ENCODE data around the gene UPF3B. TPM values are rescaled to one million over a fixed set of nuclear protein-coding genes. Genes with fewer than 3 reads are reported as not detected.

UPF3B gene
- total RNA-seq, 1 experiment from 2014 or later = 17.2 TPM

GRCh38 chrX:119784747-119785446 is 67.9 kb downstream of the UPF3B start:
- H3K36me3 Mint-ChIP-seq (ENCODE audit: insufficient read depth, unreplicated experiment) = peaks cover 67% of the 10 kb centered on the region
- H3K9me3 Mint-ChIP-seq (ENCODE audit: low read depth, unreplicated experiment) = no peaks in the 10 kb centered on the region
- TF ChIP-seq CTCF (IDR thresholded peaks at IDR 0.05; ENCODE audit: unreplicated experiment) = peak; percentile 58
- no peaks in the 10 kb centered on the region for H3K27me3 Mint-ChIP-seq (ENCODE audit: unreplicated experiment)
- no peak overlapping the region for H3K4me3 Mint-ChIP-seq (ENCODE audit: low read depth, unreplicated experiment)
- H3K4me1 Mint-ChIP-seq (ENCODE audit: low read depth, unreplicated experiment) = peaks cover 7% of the 10 kb centered on the region
- no TSS peak for BruUV-seq (replicated peaks)
- H3K27ac Mint-ChIP-seq (ENCODE audit: unreplicated experiment) = peak overlapping the region; percentile 42
- intact Hi-C loops (cut with micrococcal nuclease; ENCODE audit: unreplicated experiment) = no loop called here
- peak; percentile 62 for DNase-seq
- CTCF ChIA-PET = interaction anchor here (0.6 to 0.7 kb wide), 2 partner anchors 210 to 270 kb away, joined by 3 to 9 read pairs; no protein-coding TSS in a partner anchor

Other genes with a start within 250 kb of the UPF3B start
- gene NKRF, start 246.5 kb downstream of the UPF3B start, total RNA-seq (2022) = 17.8 and 18.0 TPM in 2 replicates
- 7.7 and 8.5 TPM in 2 replicates for gene SEPTIN6, start 159.8 kb downstream of the UPF3B start, total RNA-seq (2022)
- not detected in 2 replicates for gene SOWAHD, start 94.4 kb downstream of the UPF3B start, total RNA-seq (2022)
- gene RPL39, start 61.3 kb downstream of the UPF3B start, total RNA-seq (2022) = 1,689 and 1,778 TPM in 2 replicates
- gene RNF113A, start 18.8 kb upstream of the UPF3B start, total RNA-seq (2022) = 16.9 and 18.3 TPM in 2 replicates
- gene NDUFA1, start 18.9 kb upstream of the UPF3B start, total RNA-seq (2022) = 77.5 and 79.6 TPM in 2 replicates
- gene AKAP14, start 42.9 kb upstream of the UPF3B start, total RNA-seq (2022) = not detected in 2 replicates
- 9.8 and 10.0 TPM in 2 replicates for gene NKAP, start 90.8 kb upstream of the UPF3B start, total RNA-seq (2022)
- gene RHOXF2B, start 224.7 kb upstream of the UPF3B start, total RNA-seq (2022) = not detected in 2 replicates

Measured in Calu3 (cell line).